Measurements from ENCODE around the gene C5orf15. TPM values are rescaled to one million over a fixed set of nuclear protein-coding genes. Genes with fewer than 3 reads are reported as not detected.

The C5orf15 gene
- total RNA-seq, 3 donors from 2014 or later: 24.5 to 38.3 (median 26.8) TPM

DNA sequence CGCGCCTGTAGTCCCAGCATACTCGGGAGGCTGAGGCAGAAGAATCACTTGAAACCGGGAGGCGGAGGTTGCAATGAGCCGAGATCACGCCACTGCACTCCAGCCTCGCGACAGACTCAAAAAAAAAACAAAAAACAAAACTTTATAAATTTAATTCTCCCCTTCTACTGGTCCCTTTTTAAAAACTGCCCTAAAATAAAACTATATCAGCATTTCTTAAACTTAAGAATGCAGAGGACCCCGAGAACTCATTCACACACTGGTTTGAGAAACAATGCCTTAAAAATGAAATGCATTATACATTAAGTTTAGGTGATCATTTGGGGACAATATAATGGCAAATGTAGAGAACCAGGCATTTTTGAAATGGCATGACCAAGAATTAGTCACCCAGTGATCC is 2.3 kb downstream of the C5orf15 start:
- no peak for ATAC-seq
- TF ChIP-seq, protein P1, sequence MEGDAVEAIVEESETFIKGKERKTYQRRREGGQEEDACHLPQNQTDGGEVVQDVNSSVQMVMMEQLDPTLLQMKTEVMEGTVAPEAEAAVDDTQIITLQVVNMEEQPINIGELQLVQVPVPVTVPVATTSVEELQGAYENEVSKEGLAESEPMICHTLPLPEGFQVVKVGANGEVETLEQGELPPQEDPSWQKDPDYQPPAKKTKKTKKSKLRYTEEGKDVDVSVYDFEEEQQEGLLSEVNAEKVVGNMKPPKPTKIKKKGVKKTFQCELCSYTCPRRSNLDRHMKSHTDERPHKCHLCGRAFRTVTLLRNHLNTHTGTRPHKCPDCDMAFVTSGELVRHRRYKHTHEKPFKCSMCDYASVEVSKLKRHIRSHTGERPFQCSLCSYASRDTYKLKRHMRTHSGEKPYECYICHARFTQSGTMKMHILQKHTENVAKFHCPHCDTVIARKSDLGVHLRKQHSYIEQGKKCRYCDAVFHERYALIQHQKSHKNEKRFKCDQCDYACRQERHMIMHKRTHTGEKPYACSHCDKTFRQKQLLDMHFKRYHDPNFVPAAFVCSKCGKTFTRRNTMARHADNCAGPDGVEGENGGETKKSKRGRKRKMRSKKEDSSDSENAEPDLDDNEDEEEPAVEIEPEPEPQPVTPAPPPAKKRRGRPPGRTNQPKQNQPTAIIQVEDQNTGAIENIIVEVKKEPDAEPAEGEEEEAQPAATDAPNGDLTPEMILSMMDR (IDR thresholded peaks at IDR 0.05): no peak
- intact Hi-C loops (cut with DNase I, micrococcal nuclease): no loop called here
- peaks cover 3% of the 10 kb centered on the region for H3K4me1 ChIP-seq (ENCODE audit: low read depth)
- no peak for DNase-seq
- peaks cover 2% of the 10 kb centered on the region for H3K9me3 ChIP-seq
- no peak overlapping the region for H3K4me3 ChIP-seq
- no peaks in the 10 kb centered on the region for H3K36me3 ChIP-seq (ENCODE audit: low read depth)

DNA sequence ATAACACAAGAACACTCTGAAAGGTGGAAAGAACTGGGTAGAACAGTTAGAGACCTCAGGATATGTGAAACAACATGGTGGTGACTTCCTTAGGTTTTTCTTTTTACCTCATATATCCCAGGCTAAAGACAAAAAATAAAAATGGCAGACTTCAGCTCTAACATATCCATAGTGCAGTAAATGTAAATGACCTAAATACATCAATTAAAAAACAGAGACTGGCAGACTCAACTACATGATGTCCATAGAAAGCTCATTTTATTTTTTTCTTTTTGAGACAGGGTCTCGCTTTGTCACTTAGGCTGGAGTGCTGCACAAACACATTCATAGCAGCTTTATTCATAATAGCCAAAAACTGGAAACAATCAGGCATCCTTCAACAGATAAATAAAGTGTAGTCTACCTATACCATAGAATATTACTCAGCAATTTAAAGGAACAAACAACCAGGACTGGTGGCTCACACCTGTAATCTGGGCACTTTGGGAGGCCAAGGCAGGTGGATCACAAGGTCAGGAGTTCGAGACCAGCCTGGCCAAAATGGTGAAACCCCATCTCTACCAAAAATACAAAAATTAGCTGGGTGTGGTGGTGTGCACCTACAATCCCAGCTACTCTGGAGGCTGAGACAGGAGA is 4.8 kb downstream of the C5orf15 start:
- no peak for ATAC-seq
- H3K4me3 ChIP-seq: no peak overlapping the region
- no peak for DNase-seq
- intact Hi-C loops (cut with DNase I, micrococcal nuclease): no loop called here
- H3K4me1 ChIP-seq (ENCODE audit: low read depth): no peaks in the 10 kb centered on the region
- H3K36me3 ChIP-seq (ENCODE audit: low read depth): no peaks in the 10 kb centered on the region
- TF ChIP-seq, protein P1 (IDR thresholded peaks at IDR 0.05): no peak
- peaks cover 2% of the 10 kb centered on the region for H3K9me3 ChIP-seq

DNA sequence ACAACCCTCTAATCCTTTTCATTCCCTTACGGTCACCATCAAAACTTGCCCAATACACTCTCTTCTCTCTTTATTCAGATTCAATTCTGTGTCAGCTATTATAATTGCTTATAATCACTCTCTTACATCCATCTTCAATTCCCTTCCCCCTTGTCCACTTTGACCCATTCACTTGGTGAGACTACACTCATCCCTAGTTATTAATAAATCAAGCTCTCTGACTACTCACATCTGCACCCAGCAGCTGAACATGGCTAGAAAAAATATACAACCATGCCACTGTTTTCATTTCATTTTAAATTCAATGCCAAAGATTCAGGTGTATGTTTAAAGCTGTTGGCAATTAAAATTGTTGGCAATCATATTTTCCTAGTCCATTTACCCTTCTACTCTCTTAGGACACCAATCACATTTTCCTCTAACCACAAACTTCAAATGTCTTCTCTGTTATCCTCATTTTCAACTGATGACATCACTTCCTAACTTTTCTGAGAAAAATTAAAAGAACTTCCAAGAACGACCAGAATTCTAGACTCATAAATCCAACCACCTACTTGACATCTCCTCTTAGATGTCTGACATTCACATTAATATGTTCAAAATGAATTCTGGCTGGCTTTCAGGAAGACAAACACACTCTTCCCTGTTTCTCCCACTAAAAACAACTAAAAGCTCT is 5.5 kb downstream of the C5orf15 start:
- ATAC-seq: no peak
- no peak overlapping the region for H3K4me3 ChIP-seq
- no peaks in the 10 kb centered on the region for H3K36me3 ChIP-seq (ENCODE audit: low read depth)
- TF ChIP-seq, protein P1 (IDR thresholded peaks at IDR 0.05): no peak
- intact Hi-C loops (cut with DNase I, micrococcal nuclease): no loop called here
- peaks cover 2% of the 10 kb centered on the region for H3K9me3 ChIP-seq
- no peaks in the 10 kb centered on the region for H3K4me1 ChIP-seq (ENCODE audit: low read depth)
- no peak for DNase-seq

DNA sequence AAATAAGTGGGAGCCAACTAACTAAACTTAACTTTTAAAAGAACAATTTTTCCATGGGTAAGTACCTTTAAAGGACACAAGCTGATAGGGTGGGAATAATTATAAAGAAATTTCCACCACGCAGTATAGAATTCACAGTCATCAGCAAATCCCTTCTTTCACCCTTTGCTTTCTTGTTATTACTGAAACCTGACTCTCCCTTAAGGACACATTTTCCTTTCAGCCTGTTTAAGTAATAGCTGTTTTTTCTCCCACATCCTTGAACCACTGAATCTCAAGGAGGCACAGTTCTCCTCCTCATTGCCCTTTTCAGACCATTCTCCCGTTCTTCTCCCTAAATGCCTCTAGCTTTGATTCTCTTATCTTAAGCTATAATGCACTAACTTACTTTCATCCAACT is 6.3 kb downstream of the C5orf15 start:
- Histone ChIP-seq H3K36me3 (ENCODE audit: low read depth) (no peaks in the 10 kb centered on the region), H3K9me3 (peaks cover 2% of the 10 kb centered on the region), H3K4me3 (no peak overlapping the region), H3K4me1 (ENCODE audit: low read depth) (no peaks in the 10 kb centered on the region)
- TF ChIP-seq, protein P1 (IDR thresholded peaks at IDR 0.05): no peak
- no peak for ATAC-seq
- intact Hi-C loops (cut with DNase I, micrococcal nuclease): no loop called here
- DNase-seq: no peak

DNA sequence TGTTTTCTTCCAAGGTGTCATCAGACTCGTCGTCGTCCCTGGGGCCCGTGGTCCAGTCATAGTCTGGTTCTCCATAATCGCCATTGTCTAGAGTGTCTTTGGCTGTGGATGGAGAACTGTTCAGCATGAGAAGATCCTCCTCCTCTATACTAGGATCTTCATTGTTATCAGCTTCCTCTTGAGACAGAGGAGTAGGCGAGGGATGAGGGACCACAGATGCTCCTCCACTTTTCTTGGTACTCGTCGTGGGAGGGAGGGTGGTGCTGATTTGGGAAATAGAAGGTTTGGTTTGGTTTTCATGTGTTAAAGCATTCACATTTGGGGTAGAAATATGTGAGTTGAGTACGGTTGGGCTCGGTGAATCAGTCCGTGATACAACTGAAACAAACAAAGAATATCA is 8.8 kb downstream of the C5orf15 start:
- ATAC-seq: no peak
- intact Hi-C loops (cut with DNase I, micrococcal nuclease): no loop called here
- Histone ChIP-seq H3K9me3 (peaks cover 2% of the 10 kb centered on the region), H3K4me1 (ENCODE audit: low read depth) (peaks cover 4% of the 10 kb centered on the region), H3K4me3 (no peak overlapping the region), H3K36me3 (ENCODE audit: low read depth) (no peaks in the 10 kb centered on the region)
- TF ChIP-seq, protein P1 (IDR thresholded peaks at IDR 0.05): no peak
- no peak for DNase-seq
